NAMALWA (cell line): ENCODE data around the gene ABCB11.

Source experiments
- DNase-seq: peaks from one replicate; pipeline ENCODE4 v3.0.0-alpha.2; 2015; ENCODE audit warnings: low spot score

The ABCB11 gene

GRCh38 chr2:168930242-168930641 is 100.9 kb downstream of the ABCB11 start:
- no peak for DNase-seq

GRCh38 chr2:168929031-168929430 is 102.1 kb downstream of the ABCB11 start:
- no peak for DNase-seq

GRCh38 chr2:168928113-168928831 is 102.9 kb downstream of the ABCB11 start:
- no peak for DNase-seq

- no peak for DNase-seq
Observed at GRCh38 chr2:168926621-168927386, 104.3 kb downstream of the ABCB11 start.

GRCh38 chr2:168920504-168921157 is 110.5 kb downstream of the ABCB11 start:
- peak; percentile 69 for DNase-seq

- DNase-seq = no peak
Observed at GRCh38 chr2:168916331-168916675, 114.8 kb downstream of the ABCB11 start.

GRCh38 chr2:168915441-168916330 is 115.4 kb downstream of the ABCB11 start:
- DNase-seq = no peak

- DNase-seq = no peak
Observed at GRCh38 chr2:168913495-168913894, 117.6 kb downstream of the ABCB11 start.

- no peak for DNase-seq
Observed at GRCh38 chr2:168912901-168913369, 118.2 kb downstream of the ABCB11 start.

- no peak for DNase-seq
Observed at GRCh38 chr2:168912466-168912865, 118.7 kb downstream of the ABCB11 start.

GRCh38 chr2:168910330-168910729 is 120.8 kb downstream of the ABCB11 start:
- DNase-seq = no peak

GRCh38 chr2:168907940-168908662 is 123.0 kb downstream of the ABCB11 start:
- DNase-seq = no peak

GRCh38 chr2:168904358-168904757 is 126.8 kb downstream of the ABCB11 start:
- DNase-seq = no peak

- DNase-seq = no peak
Observed at GRCh38 chr2:168903888-168904287, 127.2 kb downstream of the ABCB11 start.

- DNase-seq = no peak
Observed at GRCh38 chr2:168901003-168901402, 130.1 kb downstream of the ABCB11 start, which contains the start of gene G6PC2. G6PC2 (plus strand) TSS chr2:168901291; CDS start chr2:168901332, 41 bp downstream.

GRCh38 chr2:168897449-168897848 is 133.7 kb downstream of the ABCB11 start:
- DNase-seq = no peak

GRCh38 chr2:168896783-168897182 is 134.3 kb downstream of the ABCB11 start:
- no peak for DNase-seq

- DNase-seq = no peak
Observed at GRCh38 chr2:168895771-168896170, 135.4 kb downstream of the ABCB11 start.

- DNase-seq = no peak
Observed at GRCh38 chr2:168894720-168895119, 136.4 kb downstream of the ABCB11 start.

- no peak for DNase-seq
Observed at GRCh38 chr2:168894101-168894500, 137.0 kb downstream of the ABCB11 start.

- no peak for DNase-seq
Observed at GRCh38 chr2:168892327-168892726, 138.8 kb downstream of the ABCB11 start.
